DND-41 (cell line): ENCODE data around the gene AURKB.

Experiments used
- ATAC-seq: fragments of 200-7000 bp; cut with Tn5 transposase; 3 replicates; pipeline ENCODE4 v1.9.1; 2021; ENCODE audit warnings: low read depth; ENCODE audit not compliant: insufficient read depth
- DNase-seq: peaks from one replicate; pipeline ENCODE4 v3.0.0-alpha.2; 2020
- H2AFZ ChIP-seq: 2 replicates; pipeline ENCODE4 v1.6.0; 2012; ENCODE audit warnings: low read depth, low read length
- H3K27ac ChIP-seq: 2 replicates; pipeline ENCODE4 v1.5.1; 2012; ENCODE audit warnings: low read length, inconsistent platforms
- H3K27me3 ChIP-seq: fragments of 200-600 bp; sonication (generic); 2 replicates; pipeline ENCODE4 v1.6.0; 2012; ENCODE audit warnings: low read length, mild to moderate bottlenecking, inconsistent platforms; ENCODE audit not compliant: insufficient read depth, poor library complexity
- H3K36me3 ChIP-seq: 2 replicates; pipeline ENCODE4 v1.5.1; 2012; ENCODE audit warnings: low read length, inconsistent platforms; ENCODE audit not compliant: insufficient read depth
- H3K4me1 ChIP-seq: 2 replicates; pipeline ENCODE4 v1.5.1; 2012; ENCODE audit warnings: mild to moderate bottlenecking, low read length; ENCODE audit not compliant: insufficient read depth
- H3K4me2 ChIP-seq: 2 replicates; pipeline ENCODE4 v1.6.0; 2012; ENCODE audit warnings: mild to moderate bottlenecking, moderate library complexity, low read length, inconsistent platforms; ENCODE audit not compliant: insufficient read depth
- H3K4me3 ChIP-seq, 2 experiments: fragments of 200-600 bp in 1 of 2; shearing (Covaris generic) in 1 of 2; 2 replicates each; pipeline ENCODE4 v1.5.1; 2012 to 2016; ENCODE audit warnings: inconsistent platforms in 2 of 2, low read length in 2 of 2, mild to moderate bottlenecking in 2 of 2, low read depth in 1 of 2, moderate library complexity in 1 of 2
- H3K79me2 ChIP-seq: 2 replicates; pipeline ENCODE4 v1.6.0; 2012; ENCODE audit warnings: low read length, inconsistent platforms; ENCODE audit not compliant: insufficient read depth
- H3K9ac ChIP-seq: 2 replicates; pipeline ENCODE4 v1.6.0; 2012; ENCODE audit warnings: low read depth, mild to moderate bottlenecking, inconsistent platforms, low read length, moderate library complexity
- H3K9me3 ChIP-seq: 2 replicates; pipeline ENCODE4 v1.5.1; 2012; ENCODE audit warnings: low read length, moderate library complexity, mild to moderate bottlenecking, inconsistent platforms; ENCODE audit not compliant: insufficient read depth, severe bottlenecking
- H4K20me1 ChIP-seq: 2 replicates; pipeline ENCODE4 v1.6.0; 2012; ENCODE audit warnings: low read length; ENCODE audit not compliant: insufficient read depth
- CTCF ChIP-seq: IDR thresholded peaks from 2 replicates; pipeline ENCODE4 v1.5.1; 2012; ENCODE audit warnings: borderline replicate concordance, low read length, moderate library complexity, mild to moderate bottlenecking; ENCODE audit not compliant: poor library complexity, severe bottlenecking; ENCODE audit errors: extremely low read depth
- EZH2 ChIP-seq: IDR thresholded peaks from 3 replicates; pipeline ENCODE4 v1.6.1; 2012; ENCODE audit warnings: borderline replicate concordance, low read depth, mild to moderate bottlenecking, moderate library complexity, low read length, inconsistent platforms; ENCODE audit not compliant: severe bottlenecking

AURKB gene

DNA sequence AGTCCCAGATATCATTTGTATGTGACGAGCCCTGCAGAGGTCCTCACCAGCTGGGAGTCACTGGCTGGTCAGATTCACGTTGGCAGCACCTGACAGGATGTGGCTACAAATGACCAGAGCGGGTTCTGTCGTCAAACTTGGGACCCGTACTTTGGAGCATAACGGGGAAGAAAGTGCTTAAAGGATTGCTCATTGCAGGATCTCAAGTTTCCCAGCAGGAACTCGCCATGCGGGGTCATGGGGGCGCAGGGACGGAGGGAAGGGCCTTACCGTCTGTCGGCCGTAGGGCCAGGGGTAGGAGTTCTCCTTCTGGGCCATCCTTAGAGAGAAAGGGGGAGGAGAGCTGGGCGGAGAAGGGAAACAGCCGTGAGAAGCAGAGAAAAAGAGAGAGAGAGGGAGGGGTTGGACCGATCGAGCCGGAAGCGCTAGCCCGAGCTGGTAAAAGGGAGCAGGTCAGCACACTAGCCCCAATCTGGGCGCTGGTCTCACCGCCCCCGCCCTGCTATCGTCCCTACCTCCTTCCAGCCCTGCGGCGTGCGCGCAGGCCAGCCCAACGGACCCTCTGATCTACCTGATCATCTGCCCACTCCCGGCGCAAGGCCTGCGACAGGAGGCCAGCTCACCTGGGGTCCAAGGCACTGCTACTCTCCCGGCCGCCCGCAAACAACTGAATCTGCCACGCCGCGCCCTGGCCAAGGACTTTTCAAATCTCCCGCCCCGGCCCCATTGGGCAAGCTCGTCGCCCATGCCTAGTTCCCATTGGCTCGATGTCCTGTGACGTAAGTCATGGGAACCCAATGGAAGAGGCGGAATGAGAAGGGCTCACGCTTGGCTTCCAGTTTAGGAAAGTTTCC, at the start of gene AURKB:
Gene AURKB, minus strand, starts transcription at position 669 of the 854 bp plus-strand sequence. Its CDS starts 351 bp downstream, at position 318.
- H2AFZ ChIP-seq = peak within 1 kb of the TSS; percentile 55
- H3K9me3 ChIP-seq = no peaks in the 10 kb centered on the region
- no peaks in the 10 kb centered on the region for H3K27me3 ChIP-seq
- peaks cover 46% of the 10 kb centered on the region for H3K36me3 ChIP-seq
- no peak for TF ChIP-seq CTCF
- no peak for TF ChIP-seq EZH2
- peak within 1 kb of the TSS; percentile 84 for H3K4me2 ChIP-seq
- H3K4me3 ChIP-seq = peak within 1 kb of the TSS; percentile 87 to 94
- ATAC-seq (peak; percentile 96), DNase-seq (peak; percentile 93)
- H3K27ac ChIP-seq = peak within 1 kb of the TSS; percentile 98
- peaks cover 26% of the 10 kb centered on the region for H4K20me1 ChIP-seq
- peaks cover 46% of the 10 kb centered on the region for H3K79me2 ChIP-seq
- peak within 1 kb of the TSS; percentile 99 for H3K9ac ChIP-seq
- H3K4me1 ChIP-seq = peaks cover 37% of the 10 kb centered on the region

- ATAC-seq (no peak), DNase-seq (no peak)
- no peaks in the 10 kb centered on the region for H3K4me1 ChIP-seq
- TF ChIP-seq CTCF = no peak
- TF ChIP-seq EZH2 = no peak
- no peaks in the 10 kb centered on the region for H3K27me3 ChIP-seq
- H3K27ac ChIP-seq = no peak overlapping the region
- H4K20me1 ChIP-seq = peaks cover 3% of the 10 kb centered on the region; the same call in 1 of the 2 replicates
- no peak overlapping the region for H2AFZ ChIP-seq
- H3K79me2 ChIP-seq = peaks cover 12% of the 10 kb centered on the region
- H3K4me2 ChIP-seq = no peak overlapping the region
- no peaks in the 10 kb centered on the region for H3K9me3 ChIP-seq
- no peak overlapping the region for H3K4me3 ChIP-seq
- H3K9ac ChIP-seq = no peak overlapping the region
- H3K36me3 ChIP-seq = peaks cover 85% of the 10 kb centered on the region
Observed at GRCh38 chr17:8257801-8258200, 47.4 kb upstream of the AURKB start.

GRCh38 chr17:8256691-8257090, 46.3 kb upstream of the AURKB start:
- Histone ChIP-seq H3K9ac (no peak overlapping the region), H3K79me2 (peaks cover 22% of the 10 kb centered on the region), H3K4me2 (no peak overlapping the region), H2AFZ (no peak overlapping the region), H3K36me3 (peaks cover 80% of the 10 kb centered on the region), H3K4me1 (no peaks in the 10 kb centered on the region), H3K9me3 (no peaks in the 10 kb centered on the region), H3K27ac (no peak overlapping the region), H3K27me3 (no peaks in the 10 kb centered on the region), H4K20me1 (peaks cover 3% of the 10 kb centered on the region; the same call in 1 of the 2 replicates), H3K4me3 (no peak overlapping the region)
- ATAC-seq = no peak
- DNase-seq = no peak
- no peak for TF ChIP-seq CTCF
